HG03159 (cell line): Measurements from ENCODE around the gene TPPP.
A peak's percentile ranks its signal among the peaks of the same experiment; 100 is the strongest.

Experiments used
- ATAC-seq: cut with Tn5 transposase; IDR thresholded peaks from one replicate; pipeline ENCODE4 v1.9.1; 2021; ENCODE audit warnings: mild to moderate bottlenecking, moderate library complexity; ENCODE audit not compliant: unreplicated experiment

The TPPP gene

GRCh38 chr5:647727-648126 lies 45.4 kb downstream of the TPPP start:
- no peak for ATAC-seq

DNA sequence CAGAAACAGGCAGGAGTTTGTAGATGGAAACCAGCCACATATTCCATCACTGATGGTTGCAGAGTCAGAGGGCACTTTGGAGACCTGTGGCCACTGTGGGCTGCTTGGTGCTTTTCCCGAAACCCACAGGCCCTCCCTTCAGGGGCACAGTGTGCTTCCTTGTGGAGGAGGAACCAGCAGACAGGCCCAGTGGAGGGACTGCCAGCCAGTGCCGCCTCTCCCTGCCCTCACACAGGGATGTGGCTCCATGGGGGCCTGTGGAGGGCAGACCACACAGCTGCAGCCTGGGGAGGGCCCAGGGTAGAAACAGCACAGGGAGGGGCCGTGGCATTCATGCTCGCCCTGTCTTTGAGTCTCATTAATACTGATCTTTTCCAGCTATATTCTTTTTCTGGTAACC lies 45.8 kb downstream of the TPPP start:
- ATAC-seq = no peak

DNA sequence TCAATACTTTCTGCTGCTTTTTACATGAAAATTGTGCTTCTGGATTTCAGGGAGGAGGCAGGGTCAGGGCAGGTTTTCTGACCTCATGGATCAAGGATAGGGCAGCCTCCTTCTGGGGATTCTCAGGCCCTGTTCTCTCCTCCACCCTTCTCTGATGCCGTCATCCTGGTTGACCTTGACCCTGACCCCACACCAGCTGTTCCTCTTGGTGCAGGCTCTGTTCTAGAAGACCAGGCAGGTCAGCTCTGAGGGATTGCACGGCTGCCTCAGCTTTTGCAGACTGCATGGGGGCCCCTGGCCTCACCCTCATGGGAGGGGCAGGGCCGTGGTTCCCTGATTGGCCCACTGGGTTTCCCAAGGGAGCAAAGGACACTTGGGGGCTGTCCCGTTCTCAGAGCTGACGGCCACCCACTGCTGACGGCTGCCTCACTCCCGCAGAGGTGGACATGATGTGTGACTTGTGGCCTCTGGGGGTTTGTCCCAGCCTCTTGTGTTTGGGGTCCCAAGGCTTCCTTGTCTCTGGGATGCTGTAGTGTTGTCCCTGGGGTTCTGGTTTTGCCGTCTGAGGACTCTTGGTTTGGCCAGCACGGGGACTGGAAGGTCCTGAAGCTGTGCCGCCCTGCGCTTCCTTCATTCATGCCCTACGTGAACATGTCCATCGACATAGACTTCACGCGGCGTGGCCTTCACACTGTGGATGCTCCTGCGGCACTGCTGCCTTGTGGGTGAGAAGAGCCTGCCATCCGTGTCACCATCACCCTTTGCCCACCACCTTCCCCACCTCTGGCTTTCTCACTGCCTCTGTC lies 46.6 kb downstream of the TPPP start:
- no peak for ATAC-seq

DNA sequence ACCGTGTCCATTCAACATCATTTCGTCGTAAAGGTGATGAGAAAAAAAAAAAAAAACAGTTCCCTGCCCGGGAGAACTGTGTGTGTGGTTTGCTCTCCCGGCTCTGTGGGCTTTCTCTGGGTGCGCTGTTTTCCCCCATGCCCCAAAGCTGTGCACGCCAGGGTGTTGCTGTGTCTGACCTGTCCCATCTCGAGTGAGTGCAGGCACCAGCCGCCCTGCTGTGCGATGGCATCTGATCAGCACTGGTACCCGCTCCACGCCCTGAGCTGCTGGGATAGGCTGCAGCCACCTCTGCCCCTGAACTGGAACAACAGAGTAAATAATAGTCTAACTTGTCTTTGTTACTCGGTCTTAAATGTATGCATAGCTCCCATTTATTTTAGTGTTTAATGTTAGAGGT lies 47.7 kb downstream of the TPPP start:
- ATAC-seq = no peak

DNA sequence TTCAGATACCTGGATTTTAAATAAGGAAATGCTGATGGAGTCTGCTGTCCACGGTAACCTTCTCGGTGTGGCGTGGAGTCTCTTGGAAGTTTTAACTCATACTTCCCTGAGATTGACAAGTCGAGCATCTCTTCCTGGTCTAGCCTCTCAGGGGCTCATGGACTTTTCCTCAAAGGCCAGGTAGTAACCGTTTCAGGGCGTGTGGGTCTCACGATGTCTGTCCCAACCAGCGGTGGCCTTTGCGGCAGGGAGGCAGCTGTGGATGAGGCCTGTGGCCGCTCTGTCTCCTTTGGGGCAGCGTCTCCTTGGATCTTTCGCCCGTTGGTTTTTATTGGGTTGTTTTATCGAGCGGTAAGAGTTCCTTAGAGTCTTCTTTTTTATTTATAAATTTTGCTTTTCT lies 48.2 kb downstream of the TPPP start:
- no peak for ATAC-seq

DNA sequence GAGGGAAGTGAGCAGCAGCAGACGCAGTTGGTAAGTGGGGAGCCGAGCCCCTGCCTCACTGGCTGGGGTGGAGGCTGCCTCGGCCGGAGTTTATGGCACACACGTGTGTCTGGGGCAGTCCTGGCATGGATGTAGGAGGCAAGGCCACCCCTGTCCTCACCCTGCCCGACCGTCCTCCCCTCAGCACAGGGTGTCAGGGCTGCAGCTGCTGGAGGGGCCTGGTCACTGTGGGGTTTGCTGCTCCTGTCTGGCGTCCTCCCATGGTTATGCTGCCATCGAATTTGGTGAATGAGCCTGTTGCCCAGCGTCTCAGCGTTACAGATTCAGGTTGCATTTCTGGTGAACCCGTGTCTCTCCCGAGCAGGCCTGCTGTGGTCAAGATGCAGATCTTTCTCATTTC lies 48.6 kb downstream of the TPPP start:
- peak; percentile 7 for ATAC-seq

- peak; percentile 53 for ATAC-seq
Measured at GRCh38 chr5:643811-644271, 49.3 kb downstream of the TPPP start.

- peak; percentile 43 for ATAC-seq
Measured at GRCh38 chr5:643351-643801, 49.8 kb downstream of the TPPP start.

- no peak for ATAC-seq
Measured at GRCh38 chr5:642481-642880, 50.7 kb downstream of the TPPP start.

- ATAC-seq = no peak
Measured at GRCh38 chr5:641331-641765, 51.8 kb downstream of the TPPP start.

DNA sequence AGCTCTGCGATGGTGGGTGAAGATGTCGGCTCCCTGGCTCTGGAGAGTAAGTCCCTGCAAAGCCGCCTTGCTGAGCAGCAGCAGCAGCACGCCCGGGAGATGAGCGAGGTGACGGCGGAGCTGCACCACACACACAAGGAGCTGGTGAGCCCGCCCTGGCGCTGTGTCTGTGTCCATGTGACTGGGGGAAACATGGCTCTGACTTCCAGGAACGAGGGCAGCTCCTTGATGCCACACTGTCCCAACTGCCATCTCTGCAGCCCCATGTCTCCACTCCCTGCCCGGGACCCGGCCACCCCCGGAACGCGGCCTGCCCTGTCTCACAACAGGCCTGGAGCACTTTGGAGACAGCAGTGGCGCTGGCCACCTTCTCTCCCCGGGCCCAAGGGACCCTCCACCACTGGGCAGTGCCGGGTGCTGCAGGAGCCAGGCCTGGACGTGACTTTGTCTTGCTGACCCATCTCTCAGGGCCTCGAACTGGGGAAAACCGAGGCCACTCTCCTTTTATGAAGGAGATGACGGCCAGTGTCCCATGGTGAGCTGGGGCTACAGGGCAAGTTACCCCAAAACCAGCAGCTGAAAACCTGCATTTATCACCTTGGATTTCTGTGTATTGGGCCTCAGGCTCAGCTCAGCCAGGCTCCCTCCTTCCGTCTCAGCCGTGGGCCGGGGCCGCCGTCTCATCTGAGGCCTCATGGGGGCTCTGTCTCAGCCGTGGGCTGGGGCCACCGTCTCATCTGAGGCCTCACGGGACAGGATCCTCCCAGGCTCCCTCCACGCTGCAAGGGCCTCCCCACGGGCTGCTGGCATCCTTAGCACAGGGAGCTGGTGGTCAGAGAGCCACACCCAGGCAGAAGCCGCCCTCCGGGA lies 52.5 kb downstream of the TPPP start:
- ATAC-seq = no peak

DNA sequence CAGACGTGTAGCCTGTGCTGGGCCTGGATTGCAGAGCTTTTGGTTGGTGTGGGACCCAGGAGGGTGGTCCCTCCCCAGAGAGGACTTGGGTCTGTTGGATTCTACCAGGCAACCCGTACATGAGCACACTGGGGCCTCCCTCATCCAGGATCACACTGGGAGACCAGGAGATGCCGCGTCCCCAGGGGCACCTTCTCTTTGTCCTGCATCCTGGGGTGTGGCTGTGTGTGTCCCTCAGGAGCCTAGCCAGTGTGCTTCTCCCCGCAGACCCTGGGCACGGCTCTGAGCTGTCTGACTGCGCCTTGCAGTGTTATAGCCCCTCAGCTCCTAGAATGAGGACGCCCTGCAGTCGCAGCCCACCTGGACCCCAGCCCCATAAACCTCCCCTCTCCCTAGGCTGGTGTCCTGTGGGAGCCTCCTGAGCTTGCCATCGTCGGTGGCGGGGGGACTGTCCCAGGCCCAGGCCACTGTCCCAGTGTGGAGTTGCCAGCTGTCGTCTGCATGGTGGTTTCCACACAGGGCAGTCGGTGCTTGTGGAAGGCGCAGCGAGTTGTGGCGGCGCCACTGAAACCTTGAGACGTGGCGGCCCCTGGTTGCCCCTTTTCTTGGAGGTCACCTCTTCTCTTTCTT lies 53.5 kb downstream of the TPPP start:
- ATAC-seq = no peak

DNA sequence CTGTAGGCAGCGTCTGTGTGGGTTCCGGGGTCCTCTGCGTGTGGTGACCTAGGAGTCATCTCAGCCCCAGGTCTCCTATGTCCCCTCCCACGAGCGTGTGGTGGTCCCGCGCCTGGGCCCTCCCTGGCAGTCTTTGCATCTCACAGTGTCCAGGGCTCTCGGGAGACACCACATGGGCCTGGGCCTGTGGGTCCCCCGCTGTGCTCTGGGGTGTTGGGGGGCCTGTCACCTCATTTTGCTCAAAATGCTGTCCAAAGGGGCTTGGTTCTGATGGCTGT lies 54.0 kb downstream of the TPPP start:
- ATAC-seq = no peak

- no peak for ATAC-seq
Measured at GRCh38 chr5:638501-639252, 54.5 kb downstream of the TPPP start.

GRCh38 chr5:637581-638450 lies 55.3 kb downstream of the TPPP start:
- ATAC-seq = no peak

DNA sequence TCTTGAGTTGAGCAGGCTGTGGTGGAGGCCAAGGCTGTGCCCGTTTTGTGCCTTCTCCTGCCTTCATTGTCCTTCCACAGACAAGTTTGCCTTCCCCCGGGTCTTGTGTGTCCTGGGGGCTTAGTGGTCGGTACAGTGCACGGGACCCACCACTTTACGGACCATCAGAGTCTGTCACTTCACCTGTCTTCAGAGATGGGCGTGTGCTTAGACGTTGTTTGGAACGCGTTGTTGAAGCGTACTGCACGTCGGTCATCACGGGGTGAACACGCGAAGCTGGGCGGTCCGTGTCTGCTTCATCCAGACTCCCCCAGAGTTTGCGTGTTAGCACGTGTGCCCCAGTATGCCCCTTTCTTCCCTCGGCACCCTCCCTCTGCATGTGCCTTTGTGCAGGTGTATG lies 56.2 kb downstream of the TPPP start:
- ATAC-seq = no peak

- ATAC-seq = no peak
Measured at GRCh38 chr5:635306-636055, 57.7 kb downstream of the TPPP start.

GRCh38 chr5:634191-634590 lies 59.0 kb downstream of the TPPP start:
- ATAC-seq = no peak

DNA sequence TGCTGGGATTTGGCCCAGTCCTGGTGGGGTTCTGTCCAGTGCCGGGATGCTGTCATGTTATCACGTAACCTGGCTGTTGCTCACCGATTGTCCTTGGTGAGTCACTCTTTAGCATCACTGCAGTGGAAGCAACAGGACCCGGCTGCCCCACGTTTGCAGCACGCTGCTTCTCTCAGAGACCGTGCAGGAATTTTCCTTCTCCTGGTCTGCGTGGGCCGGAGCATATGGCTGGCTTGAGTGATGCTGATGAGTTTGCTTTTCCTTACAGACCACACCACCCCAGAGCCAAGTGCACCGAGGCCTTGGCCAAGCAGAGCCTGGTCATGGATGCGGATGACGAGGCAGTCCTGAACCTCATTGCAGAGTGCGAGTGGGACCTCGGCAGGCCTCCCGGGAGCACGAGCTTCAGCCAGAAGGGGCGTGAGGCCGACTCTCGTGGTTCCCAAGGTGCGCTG lies 59.6 kb downstream of the TPPP start:
- ATAC-seq = no peak
